GM08714 (cell line): ENCODE results near the gene GGN.
"Not testable (repeated sequence)": the region's sequence is repeated elsewhere in the genome, so short reads cannot be mapped to it uniquely, and the experiment has no call there.

Experiments used
- H3K4me3 ChIP-seq: fragments of 200-500 bp; sonication (Bioruptor generic); 2 replicates; pipeline ENCODE4 v1.5.1; 2014; ENCODE audit warnings: mild to moderate bottlenecking, low read length, inconsistent platforms
- ZNF274 ChIP-seq: IDR thresholded peaks from 2 replicates; pipeline ENCODE4 v1.6.1; 2012; ENCODE audit warnings: mild to moderate bottlenecking, low read depth, low read length

Gene GGN, protein sequence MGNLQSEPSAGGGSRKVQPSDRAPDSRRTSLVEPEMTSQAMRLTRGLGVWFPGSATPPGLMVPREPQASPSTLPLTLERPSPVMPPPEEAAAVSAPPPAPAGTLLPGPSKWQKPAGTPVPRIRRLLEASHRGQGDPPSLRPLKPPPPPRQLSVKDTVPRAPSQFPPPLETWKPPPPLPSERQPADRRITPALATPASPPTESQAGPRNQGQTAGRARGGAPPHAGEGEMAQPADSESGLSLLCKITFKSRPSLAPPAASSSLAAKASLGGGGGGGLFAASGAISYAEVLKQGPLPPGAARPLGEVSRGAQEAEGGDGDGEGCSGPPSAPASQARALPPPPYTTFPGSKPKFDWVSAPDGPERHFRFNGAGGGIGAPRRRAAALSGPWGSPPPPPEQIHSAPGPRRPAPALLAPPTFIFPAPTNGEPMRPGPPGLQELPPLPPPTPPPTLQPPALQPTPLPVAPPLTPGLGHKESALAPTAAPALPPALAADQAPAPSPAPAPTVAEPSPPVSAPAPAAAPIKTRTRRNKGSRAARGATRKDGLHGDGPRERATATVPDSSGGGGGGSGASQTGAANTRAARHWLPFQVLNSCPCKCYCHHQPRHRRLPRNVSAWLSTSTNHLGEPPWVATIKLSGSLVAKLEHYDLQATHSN

DNA sequence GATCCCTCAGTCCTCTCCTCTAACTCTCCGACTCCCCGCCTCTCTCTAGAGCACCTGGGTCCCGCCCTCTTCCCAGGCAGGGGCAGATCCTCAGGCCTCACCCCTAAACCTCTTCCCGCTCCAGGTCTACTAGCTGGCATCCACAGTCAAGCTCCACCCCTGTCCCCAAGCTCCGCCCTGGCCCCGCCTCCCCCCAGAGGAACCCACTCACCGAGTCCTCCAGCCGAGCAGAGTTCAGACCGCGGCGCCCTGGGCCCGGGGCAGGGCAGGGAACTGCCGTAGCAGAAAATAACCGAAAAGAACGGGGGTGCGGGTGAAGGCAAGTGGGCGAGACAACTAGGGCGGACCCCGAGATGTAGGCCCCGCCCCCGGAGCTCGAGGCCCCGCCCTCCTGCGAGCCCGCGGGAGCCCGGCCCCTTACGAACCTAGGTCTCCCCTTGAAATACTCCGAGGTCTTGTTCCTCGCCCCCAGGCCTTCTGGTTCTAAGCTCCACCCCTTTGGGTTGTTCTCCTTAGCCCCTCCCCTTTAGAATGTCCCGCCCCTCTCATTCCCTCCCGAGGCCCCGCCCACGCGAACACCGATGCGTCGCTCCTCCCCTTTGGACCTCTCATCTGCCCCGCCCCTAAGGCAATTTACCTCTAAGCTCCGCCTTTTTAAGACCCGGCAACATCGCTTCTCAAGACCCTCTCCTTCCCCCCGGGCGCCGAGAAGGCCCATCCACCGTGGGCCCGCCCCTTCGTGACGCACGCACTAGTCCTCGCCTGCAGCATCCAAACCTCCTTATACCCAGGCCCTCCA lies at the start of gene GGN:
TSS of gene GGN (minus strand) at position 485 of the 799 bp plus-strand sequence. CDS start 773 bp downstream, outside the sequence.
- H3K4me3 ChIP-seq, result peak within 1 kb of the TSS; percentile 53

DNA sequence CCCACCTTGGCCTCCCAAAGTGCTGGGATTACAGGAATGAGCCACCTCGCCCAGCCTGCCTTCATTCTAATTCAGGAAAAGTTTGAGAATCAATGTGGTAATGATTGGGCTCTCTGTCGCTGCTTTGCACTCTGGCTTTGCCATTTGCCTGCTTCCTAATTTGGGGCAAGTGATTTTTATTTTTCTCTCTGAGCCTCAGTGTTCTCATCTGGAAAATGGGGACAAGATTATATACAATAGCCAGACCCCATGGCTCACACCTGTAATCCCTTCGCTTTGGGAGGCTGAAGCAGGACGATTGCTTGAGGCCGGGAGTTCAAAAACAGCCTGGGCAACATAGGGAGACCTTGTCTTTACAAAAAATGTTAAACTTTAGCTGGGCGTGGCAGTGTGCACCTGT lies 49.5 kb upstream of the GGN start:
- no peak overlapping the region for H3K4me3 ChIP-seq

More for the DNA sequence above, at the start of gene GGN:
- TF ChIP-seq ZNF274, result no peak

DNA sequence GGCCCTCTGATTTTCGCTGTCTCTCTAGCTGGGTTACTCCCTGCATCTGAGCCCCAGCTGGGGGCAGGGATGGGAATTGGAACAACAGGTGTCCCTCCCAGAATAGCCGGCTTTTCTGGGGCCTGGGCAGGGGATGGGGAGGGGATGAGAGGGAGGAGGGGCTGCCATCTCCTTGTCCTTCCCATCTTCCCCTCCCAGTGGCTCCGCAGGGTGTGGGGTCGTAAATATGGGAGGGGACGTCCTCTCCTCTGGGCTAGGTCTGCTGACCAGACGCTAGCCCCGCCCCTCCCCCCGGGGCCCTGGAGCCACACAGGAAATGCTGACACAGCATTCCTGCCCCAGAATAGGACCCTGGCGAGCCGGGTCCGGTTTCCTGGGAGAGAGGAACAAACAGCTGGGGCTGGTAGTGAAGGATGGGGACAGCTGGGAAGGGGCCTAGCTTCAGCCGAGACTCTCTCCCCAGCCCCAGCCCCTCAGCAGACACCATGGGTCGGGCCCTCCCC lies 46.8 kb upstream of the GGN start:
- TF ChIP-seq ZNF274, result no peak
- no peak overlapping the region for H3K4me3 ChIP-seq

More for the DNA sequence above, 49.5 kb upstream of the GGN start:
- no peak for TF ChIP-seq ZNF274

DNA sequence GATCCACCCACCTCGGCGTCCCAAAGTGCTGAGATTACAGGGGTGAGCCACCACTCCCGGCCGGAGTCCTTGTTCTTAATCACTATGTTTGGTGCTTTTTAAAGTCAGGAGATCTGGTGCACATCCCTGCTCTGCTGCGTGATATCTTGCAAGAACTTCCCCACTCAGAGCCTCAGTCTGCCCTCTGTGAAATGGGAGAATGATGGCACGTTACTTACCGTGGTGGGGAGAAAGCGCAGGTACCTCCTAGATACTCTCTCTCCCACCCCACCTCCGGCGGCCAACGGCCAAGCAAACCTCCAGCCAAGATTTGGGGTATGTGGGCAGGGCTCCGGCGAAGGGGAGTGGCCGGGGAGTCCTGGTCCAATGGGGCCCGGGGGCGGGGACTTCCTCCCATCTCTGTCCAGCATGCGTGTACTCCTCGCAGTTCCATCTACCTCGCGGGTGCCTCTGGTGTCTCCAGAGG lies 45.5 kb upstream of the GGN start, which contains the start of gene RYR1:
TSS of gene RYR1 (plus strand) at position 424 of the 466 bp plus-strand sequence. CDS start 139 bp downstream, outside the sequence.
- no peak within 1 kb of the TSS for H3K4me3 ChIP-seq
- no peak for TF ChIP-seq ZNF274

DNA sequence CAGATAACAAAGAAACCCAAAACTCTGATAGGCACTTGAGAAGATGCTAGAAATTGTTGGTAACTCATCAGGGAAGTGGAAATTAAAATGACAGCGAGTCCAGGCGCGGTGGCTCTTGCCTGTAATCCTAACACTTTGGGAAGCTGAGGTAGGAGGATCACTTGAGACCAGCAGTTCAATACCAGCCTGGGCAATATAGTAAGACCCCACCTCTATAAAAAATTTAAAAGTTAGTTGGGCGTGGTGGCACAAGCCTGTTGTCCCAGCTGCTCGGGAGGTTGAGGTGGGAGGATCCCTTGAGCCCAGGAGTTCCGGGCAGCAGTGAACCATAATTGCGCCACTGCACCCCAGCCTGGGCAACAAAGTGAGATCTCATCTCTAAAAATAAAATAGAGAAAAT lies 43.1 kb upstream of the GGN start:
- no peak overlapping the region for H3K4me3 ChIP-seq
- no peak for TF ChIP-seq ZNF274

DNA sequence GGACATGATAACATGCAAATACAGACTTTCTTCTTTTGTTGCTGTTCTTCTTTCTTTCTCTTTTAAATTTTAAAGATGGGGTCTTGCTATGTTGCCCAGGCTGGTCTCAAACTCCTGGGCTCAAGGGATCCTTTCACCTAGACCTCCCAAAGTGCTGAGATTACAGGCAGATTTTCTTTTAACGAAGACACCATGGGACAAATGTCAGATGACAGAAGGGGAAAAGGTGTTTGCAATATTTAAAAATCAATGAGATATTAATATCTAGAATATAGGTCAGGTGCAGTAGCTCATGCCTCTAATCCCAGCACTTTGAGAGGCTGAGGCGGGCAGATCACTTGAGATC lies 42.0 kb upstream of the GGN start:
- H3K4me3 ChIP-seq, result no peak overlapping the region
- no peak for TF ChIP-seq ZNF274

DNA sequence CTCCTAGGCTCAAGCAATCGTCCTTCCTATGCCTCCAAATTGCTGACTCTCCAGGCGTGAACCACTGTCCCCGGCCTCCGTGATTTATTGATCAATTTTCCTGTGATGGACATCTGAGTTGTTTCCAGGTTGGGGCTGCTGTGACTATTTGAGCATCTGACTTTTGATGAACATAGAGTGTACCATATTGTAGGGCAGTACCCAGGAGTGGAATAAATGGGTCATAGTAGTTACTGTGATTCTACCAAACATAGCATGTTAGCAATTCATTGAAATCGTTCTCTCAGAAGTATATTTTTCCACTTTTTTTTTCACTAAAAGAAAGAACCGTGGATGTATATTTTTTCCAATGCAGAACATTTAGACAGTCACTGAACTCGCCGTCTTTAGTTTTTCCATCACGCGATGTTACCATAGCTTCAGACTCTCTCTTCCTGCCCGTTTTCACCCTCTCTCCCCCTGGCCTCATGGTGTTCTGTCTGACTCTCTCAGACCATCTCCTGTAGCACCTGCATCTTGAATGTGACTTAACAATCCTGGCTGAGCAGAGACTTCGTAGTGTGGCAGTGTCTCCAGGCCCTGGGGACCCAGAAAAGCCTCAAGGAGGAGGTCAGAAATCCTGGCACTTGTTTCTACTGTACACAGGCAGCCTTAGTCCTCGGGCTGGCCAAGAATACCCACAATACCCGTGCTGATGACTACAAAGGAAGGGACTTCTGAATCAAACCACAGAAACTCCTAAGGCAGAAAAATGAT lies 41.4 kb upstream of the GGN start:
- H3K4me3 ChIP-seq, result no peak overlapping the region
- no peak for TF ChIP-seq ZNF274

DNA sequence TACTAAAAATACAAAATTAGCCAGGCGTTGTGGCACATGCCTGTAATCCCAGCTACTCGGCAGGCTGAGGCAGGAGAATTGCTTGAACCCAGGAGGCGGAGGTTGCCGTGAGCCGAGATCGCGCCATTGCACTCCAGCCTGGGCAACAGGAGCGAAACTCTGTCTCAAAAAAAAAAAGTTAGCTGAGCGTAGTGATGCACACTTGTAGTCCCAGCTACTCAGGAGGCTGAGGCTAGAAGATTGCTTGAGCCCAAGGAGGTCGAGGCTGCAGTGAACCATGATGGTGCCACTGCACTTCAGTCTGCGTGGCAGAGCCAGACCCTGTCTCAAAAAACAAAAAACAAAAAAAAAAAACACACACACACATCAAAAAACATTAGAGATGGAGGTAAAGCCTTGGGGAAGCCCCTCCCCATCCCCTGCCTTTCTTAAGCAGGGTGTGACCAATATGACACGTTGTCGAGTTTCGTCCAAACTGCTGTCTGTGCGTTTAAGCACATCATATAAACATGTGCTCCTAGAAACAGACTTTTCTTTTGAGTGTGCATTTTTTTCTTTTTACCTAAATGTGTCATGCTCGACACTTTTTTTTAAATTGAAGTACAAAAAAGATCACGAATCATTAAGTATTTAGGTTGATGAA lies 39.3 kb upstream of the GGN start:
- H3K4me3 ChIP-seq, result not testable (repeated sequence)

DNA sequence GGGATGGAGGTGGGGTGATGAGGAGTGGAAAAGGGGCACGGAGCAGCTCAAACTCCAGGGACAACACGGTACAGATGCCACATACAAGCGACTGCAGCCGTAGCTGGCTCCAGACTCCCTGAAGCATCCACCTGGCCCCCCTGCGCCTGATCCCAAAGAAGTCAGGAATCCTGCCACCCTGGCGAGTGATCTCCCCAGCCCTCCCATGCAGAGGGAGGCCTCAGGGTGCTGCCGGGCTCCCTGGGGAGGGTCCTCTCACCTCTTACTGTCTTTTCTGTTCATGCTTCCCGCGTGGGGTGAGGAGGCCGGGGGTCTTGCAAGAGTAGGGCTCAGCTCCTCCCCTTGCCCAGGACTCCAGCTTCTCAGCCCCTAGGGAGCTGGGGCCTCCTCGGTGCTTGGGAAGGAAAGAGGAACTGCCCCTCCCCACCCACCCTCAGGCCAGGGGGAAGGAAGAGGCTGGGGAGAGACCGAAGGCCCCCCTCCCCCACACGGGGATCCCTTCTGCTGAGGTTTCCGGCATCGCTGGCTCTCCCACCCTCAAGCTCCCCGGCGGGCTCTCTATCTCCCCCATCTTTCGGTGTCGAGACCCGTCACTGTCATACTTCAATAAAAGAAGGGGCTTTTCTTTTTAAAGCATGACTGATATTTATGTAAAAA lies 38.1 kb upstream of the GGN start, which contains the start of gene RASGRP4:
TSS of gene RASGRP4 (minus strand) at position 410 of the 657 bp plus-strand sequence. CDS start at position 282, 128 bp downstream.
- no peak within 1 kb of the TSS for H3K4me3 ChIP-seq
- TF ChIP-seq ZNF274, result no peak

DNA sequence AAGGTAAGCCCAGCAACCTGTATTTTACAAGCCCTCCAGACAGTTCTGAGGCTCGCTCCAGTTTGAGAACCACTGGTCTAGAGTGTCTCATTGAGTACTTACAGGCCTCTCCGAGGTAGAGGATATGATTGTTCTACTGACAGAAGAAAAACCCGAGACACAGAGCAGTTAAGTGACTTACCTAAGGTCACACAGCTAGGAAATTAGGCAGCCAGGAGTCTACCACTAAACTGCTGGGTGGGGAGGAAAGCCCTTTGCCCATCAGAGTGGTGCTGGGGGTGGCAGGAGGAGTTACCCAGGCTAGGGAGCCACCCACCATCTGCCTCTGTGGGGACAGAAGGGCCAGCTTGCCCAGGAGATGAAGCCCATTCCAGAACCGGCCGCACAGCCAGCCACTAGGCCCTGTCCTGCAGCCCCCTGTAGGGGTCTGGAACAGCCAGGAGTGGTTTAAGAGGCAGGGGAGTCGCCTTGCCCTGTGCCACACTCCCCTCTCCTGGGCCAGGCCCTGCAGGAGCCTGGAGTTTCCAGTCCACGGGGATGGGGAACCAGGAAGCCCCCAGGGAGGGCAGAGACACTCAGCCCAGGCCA lies 37.5 kb upstream of the GGN start:
- no peak overlapping the region for H3K4me3 ChIP-seq

DNA sequence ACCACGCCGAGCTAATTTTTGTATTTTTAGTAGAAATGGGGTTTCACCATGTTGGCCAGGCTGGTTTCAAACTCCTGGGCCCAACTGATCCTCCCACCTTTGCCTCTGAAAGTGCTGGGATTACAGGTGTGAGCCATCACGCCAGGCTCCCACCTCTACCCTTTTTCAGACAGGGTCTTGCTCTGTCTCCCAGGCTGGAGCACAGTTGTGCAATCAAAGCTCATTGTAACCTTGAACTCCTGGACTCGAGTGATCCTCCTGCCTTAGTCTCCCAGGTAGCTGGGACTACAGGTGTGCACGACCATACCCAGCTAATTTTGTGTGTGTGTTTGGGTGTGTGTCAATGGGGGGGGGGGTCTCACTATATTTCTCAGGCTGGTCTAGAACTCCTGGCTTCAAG lies 36.4 kb upstream of the GGN start:
- no peak overlapping the region for H3K4me3 ChIP-seq
- TF ChIP-seq ZNF274, result no peak

More for the DNA sequence above, 37.5 kb upstream of the GGN start:
- no peak for TF ChIP-seq ZNF274

DNA sequence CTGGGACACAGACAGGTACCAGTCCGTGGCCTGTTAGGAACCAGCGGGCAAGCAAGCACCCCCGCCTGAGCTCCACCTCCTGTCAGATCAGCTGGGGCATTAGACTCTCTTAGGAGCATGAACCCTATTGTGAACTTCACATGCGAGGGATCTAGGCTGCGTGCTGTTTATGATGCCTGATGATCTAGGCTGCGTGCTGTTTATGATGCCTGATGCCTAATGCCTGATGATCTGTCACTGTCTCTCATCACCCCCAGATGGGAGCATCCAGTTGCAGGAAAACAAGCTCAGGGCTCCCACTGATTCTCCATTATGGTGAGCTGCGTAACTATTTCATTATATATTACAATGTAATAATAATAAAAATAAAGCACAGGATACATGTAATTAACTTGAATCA lies 34.6 kb upstream of the GGN start:
- H3K4me3 ChIP-seq, result no peak overlapping the region
- no peak for TF ChIP-seq ZNF274
